ENCODE data around the gene LTO1. TPM values are rescaled to one million over a fixed set of nuclear protein-coding genes. Genes with fewer than 3 reads are reported as not detected.

The LTO1 gene
- total RNA-seq, 1 donor from 2014 or later, result 20.0 TPM

DNA sequence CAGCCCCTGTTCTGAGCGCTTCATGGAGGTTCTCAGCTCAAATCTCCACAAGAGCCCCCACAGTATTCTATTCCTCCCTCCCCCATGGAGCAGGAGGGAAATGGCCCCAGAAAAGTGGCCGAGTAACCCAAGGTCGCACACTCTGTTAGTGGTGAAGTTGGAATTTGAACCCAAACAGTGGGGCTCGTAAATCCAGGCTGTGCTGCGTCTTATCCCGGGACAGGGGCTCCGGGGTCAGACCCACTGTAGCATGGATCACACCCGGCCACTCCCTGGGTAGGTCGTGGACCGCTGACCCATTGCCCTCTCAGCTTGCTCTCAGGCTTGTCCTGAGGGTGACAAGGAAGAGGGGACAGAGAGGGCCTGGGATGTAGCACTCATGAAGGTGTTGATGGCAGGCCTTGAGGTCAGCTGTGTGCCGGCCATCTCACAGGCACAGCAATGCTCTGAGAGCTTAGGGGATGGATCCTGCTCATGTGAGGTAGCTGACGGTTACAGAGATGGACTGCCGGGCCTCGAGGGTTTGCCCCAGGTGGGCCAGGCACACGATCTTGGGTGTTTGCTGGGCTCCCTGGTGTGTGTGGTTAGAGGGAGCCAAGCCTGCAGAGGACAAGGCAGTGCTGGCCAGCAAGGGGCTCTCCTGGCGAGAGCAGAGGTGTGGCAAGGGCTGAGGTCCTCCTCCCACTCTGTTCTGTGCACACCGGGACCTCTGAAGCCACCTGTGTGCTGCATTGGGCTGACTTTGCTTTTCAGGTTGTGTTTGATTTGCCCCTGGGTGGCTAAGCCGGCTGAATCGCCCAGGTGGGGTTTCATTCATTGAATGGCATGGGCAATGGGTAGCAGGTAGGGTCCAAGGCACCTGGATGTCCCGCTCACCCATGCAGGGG lies 31.0 kb upstream of the LTO1 start:
- Mint-ChIP-seq H3K9me3 (ENCODE audit: unreplicated experiment) (no peaks in the 10 kb centered on the region), H3K4me1 (ENCODE audit: low read depth, unreplicated experiment) (peaks cover 2% of the 10 kb centered on the region), H3K27me3 (ENCODE audit: low read depth, unreplicated experiment) (peaks cover 54% of the 10 kb centered on the region), H3K4me3 (ENCODE audit: unreplicated experiment) (no peak overlapping the region), H3K36me3 (ENCODE audit: low read depth, unreplicated experiment) (no peaks in the 10 kb centered on the region), H3K27ac (ENCODE audit: unreplicated experiment) (no peak overlapping the region)
- H3K4me2 ChIP-seq (ENCODE audit: low read length), result peak overlapping the region; percentile 30
- H4K20me1 ChIP-seq (ENCODE audit: insufficient read depth, low read length), result no peaks in the 10 kb centered on the region
- no peaks in the 10 kb centered on the region for H3K36me3 ChIP-seq (ENCODE audit: insufficient read depth, low read length)
- TF ChIP-seq, protein P1, sequence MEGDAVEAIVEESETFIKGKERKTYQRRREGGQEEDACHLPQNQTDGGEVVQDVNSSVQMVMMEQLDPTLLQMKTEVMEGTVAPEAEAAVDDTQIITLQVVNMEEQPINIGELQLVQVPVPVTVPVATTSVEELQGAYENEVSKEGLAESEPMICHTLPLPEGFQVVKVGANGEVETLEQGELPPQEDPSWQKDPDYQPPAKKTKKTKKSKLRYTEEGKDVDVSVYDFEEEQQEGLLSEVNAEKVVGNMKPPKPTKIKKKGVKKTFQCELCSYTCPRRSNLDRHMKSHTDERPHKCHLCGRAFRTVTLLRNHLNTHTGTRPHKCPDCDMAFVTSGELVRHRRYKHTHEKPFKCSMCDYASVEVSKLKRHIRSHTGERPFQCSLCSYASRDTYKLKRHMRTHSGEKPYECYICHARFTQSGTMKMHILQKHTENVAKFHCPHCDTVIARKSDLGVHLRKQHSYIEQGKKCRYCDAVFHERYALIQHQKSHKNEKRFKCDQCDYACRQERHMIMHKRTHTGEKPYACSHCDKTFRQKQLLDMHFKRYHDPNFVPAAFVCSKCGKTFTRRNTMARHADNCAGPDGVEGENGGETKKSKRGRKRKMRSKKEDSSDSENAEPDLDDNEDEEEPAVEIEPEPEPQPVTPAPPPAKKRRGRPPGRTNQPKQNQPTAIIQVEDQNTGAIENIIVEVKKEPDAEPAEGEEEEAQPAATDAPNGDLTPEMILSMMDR (IDR thresholded peaks at IDR 0.05; ENCODE audit: insufficient read depth, low read depth, low read length), result no peak
- TF ChIP-seq EZH2 (IDR thresholded peaks at IDR 0.05; ENCODE audit: insufficient read depth, low read length), result peak; percentile 2
- no peak overlapping the region for H2AFZ ChIP-seq (ENCODE audit: low read depth, low read length)
- no peaks in the 10 kb centered on the region for H3K79me2 ChIP-seq (ENCODE audit: insufficient read depth, low read length)
- H3K9me3 ChIP-seq (ENCODE audit: insufficient read depth, low read depth, low read length), result no peaks in the 10 kb centered on the region
- H3K27ac ChIP-seq (ENCODE audit: low read depth, low read length), result no peak overlapping the region
- H3K4me3 ChIP-seq (ENCODE audit: insufficient read depth, low read depth, low read length), result no peak overlapping the region
- no peaks in the 10 kb centered on the region for H3K4me1 ChIP-seq (ENCODE audit: insufficient read depth, low read length)
- DNase-seq (ENCODE audit: low read depth) (no peak), FAIRE-seq (no peak)
- H3K9ac ChIP-seq (ENCODE audit: low read length), result no peak overlapping the region
- H3K27me3 ChIP-seq (ENCODE audit: insufficient read depth, low read length), result peaks cover 57% of the 10 kb centered on the region

GRCh38 chr11:69705351-69705811 lies 30.2 kb upstream of the LTO1 start:
- Histone ChIP-seq H3K9ac (ENCODE audit: low read length) (no peak overlapping the region), H3K27ac (ENCODE audit: low read depth, low read length) (no peak overlapping the region), H3K9me3 (ENCODE audit: insufficient read depth, low read depth, low read length) (no peaks in the 10 kb centered on the region), H4K20me1 (ENCODE audit: insufficient read depth, low read length) (no peaks in the 10 kb centered on the region), H3K36me3 (ENCODE audit: insufficient read depth, low read length) (no peaks in the 10 kb centered on the region), H3K4me3 (ENCODE audit: insufficient read depth, low read depth, low read length) (no peak overlapping the region), H2AFZ (ENCODE audit: low read depth, low read length) (no peak overlapping the region), H3K4me2 (ENCODE audit: low read length) (peak overlapping the region; percentile 30), H3K79me2 (ENCODE audit: insufficient read depth, low read length) (no peaks in the 10 kb centered on the region), H3K27me3 (ENCODE audit: insufficient read depth, low read length) (peaks cover 62% of the 10 kb centered on the region), H3K4me1 (ENCODE audit: insufficient read depth, low read length) (peaks cover 4% of the 10 kb centered on the region)
- H3K27ac Mint-ChIP-seq (ENCODE audit: unreplicated experiment), result no peak overlapping the region
- peak; percentile 25 for TF ChIP-seq EZH2 (IDR thresholded peaks at IDR 0.05; ENCODE audit: insufficient read depth, low read length)
- TF ChIP-seq, protein P1 (IDR thresholded peaks at IDR 0.05; ENCODE audit: insufficient read depth, low read depth, low read length), result no peak
- no peaks in the 10 kb centered on the region for H3K36me3 Mint-ChIP-seq (ENCODE audit: low read depth, unreplicated experiment)
- FAIRE-seq (no peak), DNase-seq (ENCODE audit: low read depth) (no peak)
- no peaks in the 10 kb centered on the region for H3K9me3 Mint-ChIP-seq (ENCODE audit: unreplicated experiment)
- H3K4me1 Mint-ChIP-seq (ENCODE audit: low read depth, unreplicated experiment), result peaks cover 5% of the 10 kb centered on the region
- peaks cover 58% of the 10 kb centered on the region for H3K27me3 Mint-ChIP-seq (ENCODE audit: low read depth, unreplicated experiment)
- H3K4me3 Mint-ChIP-seq (ENCODE audit: unreplicated experiment), result no peak overlapping the region
